Neutrophil (primary cell): ENCODE measurements around the gene TKT.

ENCODE experiments used
- H3K27ac ChIP-seq: fragments of 200-600 bp; sonication (generic); 2 replicates; pipeline ENCODE4 v1.5.1; 2016; ENCODE audit warnings: mild to moderate bottlenecking, moderate library complexity
- H3K27me3 ChIP-seq: fragments of 200-600 bp; sonication (generic); 2 replicates; pipeline ENCODE4 v1.6.0; 2016; ENCODE audit warnings: mild to moderate bottlenecking
- H3K36me3 ChIP-seq: fragments of 200-600 bp; sonication (generic); 2 replicates; pipeline ENCODE4 v1.5.1; 2017
- H3K4me1 ChIP-seq, 2 experiments: fragments of 200-600 bp in 1 of 2; sonication (generic) in 1 of 2; 1 replicate in 1 of 2; 2 replicates in 1 of 2; pipeline versions ENCODE4 v1.5.1 to v1.6.1; 2013 to 2016; ENCODE audit warnings: low read depth in 1 of 2, low read length in 1 of 2, mild to moderate bottlenecking in 1 of 2, moderate library complexity in 1 of 2; ENCODE audit not compliant: control insufficient read depth in 1 of 2, insufficient read depth in 1 of 2
- H3K4me3 ChIP-seq, 2 experiments: fragments of 200-600 bp in 1 of 2; sonication (generic) in 1 of 2; 1 replicate in 1 of 2; 2 replicates in 1 of 2; pipeline ENCODE4 v1.5.1; 2013 to 2016; ENCODE audit warnings: low read depth in 1 of 2, low read length in 1 of 2, mild to moderate bottlenecking in 1 of 2, moderate library complexity in 1 of 2
- H3K9me3 ChIP-seq: fragments of 200-600 bp; sonication (generic); 2 replicates; pipeline ENCODE4 v1.5.1; 2016
- CTCF ChIP-seq: fragments of 200-600 bp; sonication (generic); IDR thresholded peaks from 2 replicates; pipeline ENCODE4 v1.5.1; 2016; ENCODE audit warnings: antibody characterized with exemption

TKT gene

GRCh38 chr3:53191836-53192480 lies 63.9 kb downstream of the TKT start:
- TF ChIP-seq CTCF = no peak
- H3K4me1 ChIP-seq = peaks cover 16 to 20% of the 10 kb centered on the region in 2 experiments
- no peaks in the 10 kb centered on the region for H3K9me3 ChIP-seq
- peak overlapping the region; percentile 45 for H3K27ac ChIP-seq
- no peak overlapping the region for H3K4me3 ChIP-seq
- peaks cover 92% of the 10 kb centered on the region for H3K36me3 ChIP-seq
- H3K27me3 ChIP-seq = no peaks in the 10 kb centered on the region

GRCh38 chr3:53190659-53191058 lies 65.2 kb downstream of the TKT start:
- no peaks in the 10 kb centered on the region for H3K27me3 ChIP-seq
- peaks cover 3 to 7% of the 10 kb centered on the region in 2 experiments for H3K4me1 ChIP-seq
- no peak for TF ChIP-seq CTCF
- no peaks in the 10 kb centered on the region for H3K9me3 ChIP-seq
- H3K4me3 ChIP-seq = no peak overlapping the region
- H3K36me3 ChIP-seq = peaks cover 100% of the 10 kb centered on the region
- H3K27ac ChIP-seq = peak overlapping the region; percentile 45

GRCh38 chr3:53189276-53189675 lies 66.5 kb downstream of the TKT start:
- Histone ChIP-seq H3K27me3 (no peaks in the 10 kb centered on the region), H3K27ac (peak overlapping the region; percentile 33), H3K36me3 (peaks cover 100% of the 10 kb centered on the region), H3K9me3 (no peaks in the 10 kb centered on the region), H3K4me1 (no peaks in the 10 kb centered on the region), H3K4me3 (no peak overlapping the region)
- no peak for TF ChIP-seq CTCF

- Histone ChIP-seq H3K4me3 (no peak overlapping the region), H3K4me1 (no peaks in the 10 kb centered on the region), H3K27me3 (no peaks in the 10 kb centered on the region), H3K27ac (peak overlapping the region; percentile 33), H3K36me3 (peaks cover 100% of the 10 kb centered on the region), H3K9me3 (no peaks in the 10 kb centered on the region)
- TF ChIP-seq CTCF = no peak
These were observed 67.1 kb downstream of the TKT start for GRCh38 chr3:53188720-53189119.

- TF ChIP-seq CTCF = no peak
- Histone ChIP-seq H3K4me3 (no peak overlapping the region), H3K27me3 (no peaks in the 10 kb centered on the region), H3K4me1 (no peaks in the 10 kb centered on the region), H3K27ac (peak overlapping the region; percentile 33), H3K9me3 (no peaks in the 10 kb centered on the region), H3K36me3 (peaks cover 100% of the 10 kb centered on the region)
These were observed 67.6 kb downstream of the TKT start for GRCh38 chr3:53188136-53188685.
